ENCODE results near the gene CDS1. TPM values are rescaled to one million over a fixed set of nuclear protein-coding genes. Genes with fewer than 3 reads are reported as not detected.

The CDS1 gene
- total RNA-seq, 4 donors from 2014 or later, result 0.59 to 8.8 (median 3.7) TPM; not detected in 1

DNA sequence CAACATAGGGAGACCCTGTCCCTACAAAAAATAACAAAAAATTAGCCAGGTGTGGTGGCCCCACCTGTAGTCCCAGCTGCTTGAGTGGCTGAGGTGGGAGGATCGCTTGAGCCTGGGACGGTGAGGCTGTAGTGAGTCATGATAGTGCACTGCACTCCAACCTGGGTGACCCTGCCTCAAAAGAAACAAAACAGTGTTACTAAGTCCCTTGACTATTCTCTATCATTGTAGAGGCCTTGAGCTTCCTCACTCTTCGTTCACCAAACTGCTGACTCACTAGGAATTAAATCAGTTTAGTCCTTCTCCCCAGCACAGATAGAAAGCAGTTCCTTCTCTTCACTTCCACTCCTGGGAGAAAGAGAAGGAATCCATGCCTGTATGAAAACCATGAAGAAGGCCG lies 14.5 kb downstream of the CDS1 start:
- no peak for DNase-seq
- no peak overlapping the region for H3K4me3 ChIP-seq
- TF ChIP-seq POLR2A (IDR thresholded peaks at IDR 0.05), result no peak
- TF ChIP-seq, protein P1, sequence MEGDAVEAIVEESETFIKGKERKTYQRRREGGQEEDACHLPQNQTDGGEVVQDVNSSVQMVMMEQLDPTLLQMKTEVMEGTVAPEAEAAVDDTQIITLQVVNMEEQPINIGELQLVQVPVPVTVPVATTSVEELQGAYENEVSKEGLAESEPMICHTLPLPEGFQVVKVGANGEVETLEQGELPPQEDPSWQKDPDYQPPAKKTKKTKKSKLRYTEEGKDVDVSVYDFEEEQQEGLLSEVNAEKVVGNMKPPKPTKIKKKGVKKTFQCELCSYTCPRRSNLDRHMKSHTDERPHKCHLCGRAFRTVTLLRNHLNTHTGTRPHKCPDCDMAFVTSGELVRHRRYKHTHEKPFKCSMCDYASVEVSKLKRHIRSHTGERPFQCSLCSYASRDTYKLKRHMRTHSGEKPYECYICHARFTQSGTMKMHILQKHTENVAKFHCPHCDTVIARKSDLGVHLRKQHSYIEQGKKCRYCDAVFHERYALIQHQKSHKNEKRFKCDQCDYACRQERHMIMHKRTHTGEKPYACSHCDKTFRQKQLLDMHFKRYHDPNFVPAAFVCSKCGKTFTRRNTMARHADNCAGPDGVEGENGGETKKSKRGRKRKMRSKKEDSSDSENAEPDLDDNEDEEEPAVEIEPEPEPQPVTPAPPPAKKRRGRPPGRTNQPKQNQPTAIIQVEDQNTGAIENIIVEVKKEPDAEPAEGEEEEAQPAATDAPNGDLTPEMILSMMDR (IDR thresholded peaks at IDR 0.05), result no peak
- no peak overlapping the region for H3K27ac ChIP-seq
- intact Hi-C loops (cut with DNase I; ENCODE audit: low total_unique reads), result no loop called here
- no peaks in the 10 kb centered on the region for H3K36me3 ChIP-seq
- no peaks in the 10 kb centered on the region for H3K9me3 ChIP-seq
- no peaks in the 10 kb centered on the region for H3K4me1 ChIP-seq
- H3K27me3 ChIP-seq, result no peaks in the 10 kb centered on the region

DNA sequence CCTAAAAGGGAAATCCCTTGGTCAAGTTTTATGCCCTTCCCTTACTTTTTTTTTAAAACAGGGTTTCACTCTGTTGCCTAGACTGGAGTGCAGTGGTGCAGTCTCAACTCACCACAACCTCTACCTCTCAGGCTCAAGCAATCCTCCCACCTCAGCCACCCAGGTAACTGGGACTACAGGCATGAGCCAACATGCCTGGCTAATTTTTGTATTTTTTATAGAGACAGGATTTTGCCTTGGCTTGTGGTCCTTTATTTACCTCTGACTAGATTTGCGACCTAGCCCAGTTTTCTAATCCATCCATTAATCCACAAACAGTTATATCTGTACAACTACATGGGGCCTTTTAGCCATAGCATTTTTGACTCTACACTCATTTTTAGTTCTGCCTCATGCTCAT lies 23.7 kb downstream of the CDS1 start:
- no peaks in the 10 kb centered on the region for H3K36me3 ChIP-seq
- no peak overlapping the region for H3K27ac ChIP-seq
- no peaks in the 10 kb centered on the region for H3K9me3 ChIP-seq
- no peaks in the 10 kb centered on the region for H3K4me1 ChIP-seq
- H3K27me3 ChIP-seq, result no peaks in the 10 kb centered on the region
- TF ChIP-seq, protein P1 (IDR thresholded peaks at IDR 0.05), result no peak
- TF ChIP-seq POLR2A (IDR thresholded peaks at IDR 0.05), result no peak
- intact Hi-C loops (cut with DNase I; ENCODE audit: low total_unique reads), result no loop called here
- DNase-seq, result no peak
- H3K4me3 ChIP-seq, result no peak overlapping the region

DNA sequence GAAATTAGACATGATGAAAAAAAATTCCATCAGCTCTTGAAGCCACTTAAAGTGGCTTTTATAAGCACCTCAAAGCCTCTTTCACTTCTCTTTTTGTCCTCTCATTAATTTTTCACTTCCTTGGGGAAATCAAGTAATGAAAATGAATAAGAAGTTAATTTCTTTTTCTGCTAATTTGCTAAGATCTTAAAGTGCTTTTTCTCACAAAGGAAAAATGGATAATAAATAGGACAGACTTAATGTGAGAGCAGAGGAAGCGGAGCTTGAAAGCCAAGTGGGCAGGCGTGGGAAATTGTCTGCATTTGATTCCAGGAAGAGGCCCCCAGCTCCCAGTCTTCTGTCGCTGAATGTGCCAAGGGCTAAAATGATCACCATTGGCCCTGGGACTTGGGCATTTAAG lies 28.6 kb downstream of the CDS1 start:
- H3K27ac ChIP-seq, result no peak overlapping the region
- no peaks in the 10 kb centered on the region for H3K4me1 ChIP-seq
- H3K4me3 ChIP-seq, result no peak overlapping the region
- no peaks in the 10 kb centered on the region for H3K36me3 ChIP-seq
- H3K9me3 ChIP-seq, result no peaks in the 10 kb centered on the region
- H3K27me3 ChIP-seq, result no peaks in the 10 kb centered on the region
- TF ChIP-seq POLR2A (IDR thresholded peaks at IDR 0.05), result no peak
- TF ChIP-seq, protein P1 (IDR thresholded peaks at IDR 0.05), result no peak
- intact Hi-C loops (cut with DNase I; ENCODE audit: low total_unique reads), result no loop called here
- no peak for DNase-seq

DNA sequence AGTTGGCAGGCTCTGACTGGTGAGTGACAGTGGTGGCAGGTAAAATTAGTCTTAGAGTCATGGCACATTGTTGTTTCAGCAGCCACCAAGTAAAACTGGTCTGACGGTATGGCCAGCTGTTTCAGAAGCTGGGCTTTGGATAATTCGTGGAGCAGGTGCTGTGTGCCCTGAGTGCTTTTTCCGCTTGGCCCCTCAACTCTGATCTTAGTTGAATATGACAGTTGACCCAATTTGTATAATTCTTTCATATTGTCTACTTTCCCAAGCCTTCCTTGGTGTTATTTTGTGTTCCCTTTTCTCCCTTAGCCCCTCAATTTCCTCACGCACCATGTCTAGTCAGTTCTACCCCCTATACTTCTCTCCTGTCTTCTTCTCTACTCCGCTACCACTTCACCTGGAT lies 32.0 kb downstream of the CDS1 start:
- Histone ChIP-seq H3K27ac (no peak overlapping the region), H3K4me3 (no peak overlapping the region), H3K36me3 (no peaks in the 10 kb centered on the region), H3K9me3 (no peaks in the 10 kb centered on the region), H3K4me1 (no peaks in the 10 kb centered on the region), H3K27me3 (no peaks in the 10 kb centered on the region)
- no peak for DNase-seq
- TF ChIP-seq POLR2A (IDR thresholded peaks at IDR 0.05), result no peak
- TF ChIP-seq, protein P1 (IDR thresholded peaks at IDR 0.05), result no peak
- intact Hi-C loops (cut with DNase I; ENCODE audit: low total_unique reads), result no loop called here

DNA sequence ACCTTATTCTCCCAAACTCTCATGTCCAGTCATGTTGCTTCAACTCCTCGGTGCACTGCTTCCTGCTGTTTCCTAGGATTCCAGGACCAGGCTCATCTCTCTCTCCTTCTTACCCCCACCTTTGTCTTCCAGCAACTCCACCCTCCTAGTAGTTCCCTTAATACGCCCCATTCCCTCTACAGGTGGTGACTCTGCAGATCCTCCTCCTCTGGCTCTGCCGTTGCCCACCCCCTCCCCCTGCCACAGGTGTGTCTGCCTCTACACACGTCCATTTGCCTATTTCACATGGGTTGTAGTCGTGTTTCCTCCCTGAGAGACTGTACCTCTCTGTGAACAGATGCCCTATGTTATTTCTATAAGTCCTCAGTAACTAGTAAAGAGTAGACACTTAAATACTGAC lies 32.4 kb downstream of the CDS1 start:
- Histone ChIP-seq H3K9me3 (no peaks in the 10 kb centered on the region), H3K4me3 (no peak overlapping the region), H3K36me3 (no peaks in the 10 kb centered on the region), H3K4me1 (no peaks in the 10 kb centered on the region), H3K27me3 (no peaks in the 10 kb centered on the region), H3K27ac (no peak overlapping the region)
- intact Hi-C loops (cut with DNase I; ENCODE audit: low total_unique reads), result no loop called here
- no peak for TF ChIP-seq POLR2A (IDR thresholded peaks at IDR 0.05)
- no peak for DNase-seq

DNA sequence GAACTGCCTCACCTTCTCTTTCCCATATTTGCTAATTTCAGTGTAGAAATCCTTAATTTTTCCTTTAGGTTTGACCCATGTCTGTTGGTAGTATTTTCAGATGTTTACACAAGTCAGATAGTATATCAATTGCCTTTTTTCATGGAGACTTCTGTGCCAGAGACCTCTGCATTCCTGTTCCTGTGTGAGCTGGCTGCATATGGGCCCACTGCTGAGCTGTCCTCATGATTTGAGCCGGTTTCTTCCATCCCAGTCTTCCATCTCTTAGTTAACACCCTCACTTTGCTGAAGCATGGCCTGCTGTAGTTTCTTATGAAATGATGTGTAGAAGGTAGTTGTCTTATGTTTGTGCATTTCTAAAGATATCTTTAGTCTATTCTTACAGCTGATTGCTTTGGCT lies 40.0 kb downstream of the CDS1 start:
- TF ChIP-seq, protein P1 (IDR thresholded peaks at IDR 0.05), result no peak
- no peak for TF ChIP-seq POLR2A (IDR thresholded peaks at IDR 0.05)
- Histone ChIP-seq H3K36me3 (no peaks in the 10 kb centered on the region), H3K4me3 (no peak overlapping the region)

More for the DNA sequence above, 40.0 kb downstream of the CDS1 start:
- no peaks in the 10 kb centered on the region for H3K4me1 ChIP-seq
- no peaks in the 10 kb centered on the region for H3K9me3 ChIP-seq
- no peaks in the 10 kb centered on the region for H3K27me3 ChIP-seq
- intact Hi-C loops (cut with DNase I; ENCODE audit: low total_unique reads), result no loop called here
- no peak overlapping the region for H3K27ac ChIP-seq
- no peak for DNase-seq

All from uterus (tissue), 4 donors.